Measurements from ENCODE around the gene HSP90AA1.
A peak's percentile ranks its signal among the peaks of the same experiment; 100 is the strongest.
"Not testable (repeated sequence)": the region's sequence is repeated elsewhere in the genome, so short reads cannot be mapped to it uniquely, and the experiment has no call there.

Gene HSP90AA1

DNA sequence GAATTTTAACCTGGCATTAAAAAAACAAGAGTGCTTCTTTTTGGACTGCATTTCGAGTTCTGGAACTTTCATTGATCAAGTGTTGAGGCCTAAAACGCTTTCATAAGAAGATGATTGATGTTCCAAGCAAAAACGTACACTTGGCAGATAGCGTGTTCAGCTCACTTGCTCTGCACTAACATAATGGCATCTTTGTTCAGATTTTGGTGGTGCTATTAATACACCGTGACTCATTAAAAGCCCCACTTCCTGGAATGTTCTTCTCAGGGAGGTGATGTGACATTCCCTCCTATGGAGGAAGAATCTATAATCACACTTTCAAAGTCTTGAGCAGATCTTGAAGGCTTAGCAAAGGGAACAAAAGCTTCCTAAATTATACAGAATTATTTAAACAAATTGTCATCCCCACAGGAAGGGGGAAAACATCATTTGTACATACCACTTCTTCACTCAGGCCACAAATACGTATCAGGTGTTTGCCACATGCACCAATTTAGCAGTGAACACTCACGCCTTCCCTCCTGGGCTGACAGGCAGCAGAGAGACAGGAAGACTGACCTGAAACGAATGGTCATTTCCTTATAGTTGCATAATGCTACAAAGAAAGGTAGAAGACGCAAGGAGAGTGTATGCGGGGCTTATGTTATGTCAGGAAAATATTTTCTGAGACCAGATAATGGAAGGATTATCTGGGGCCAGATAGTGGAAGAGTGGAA is 15.4 kb downstream of the HSP90AA1 start:
- DNase-seq (ENCODE audit: low read depth in 2 of 2) = no peak

GRCh38 chr14:102066041-102066451 is 20.8 kb downstream of the HSP90AA1 start:
- DNase-seq (ENCODE audit: low read depth in 2 of 2) = no peak

- DNase-seq (ENCODE audit: low read depth in 2 of 2) = not testable (repeated sequence)
Measured at GRCh38 chr14:102064590-102064989, 22.3 kb downstream of the HSP90AA1 start.

DNA sequence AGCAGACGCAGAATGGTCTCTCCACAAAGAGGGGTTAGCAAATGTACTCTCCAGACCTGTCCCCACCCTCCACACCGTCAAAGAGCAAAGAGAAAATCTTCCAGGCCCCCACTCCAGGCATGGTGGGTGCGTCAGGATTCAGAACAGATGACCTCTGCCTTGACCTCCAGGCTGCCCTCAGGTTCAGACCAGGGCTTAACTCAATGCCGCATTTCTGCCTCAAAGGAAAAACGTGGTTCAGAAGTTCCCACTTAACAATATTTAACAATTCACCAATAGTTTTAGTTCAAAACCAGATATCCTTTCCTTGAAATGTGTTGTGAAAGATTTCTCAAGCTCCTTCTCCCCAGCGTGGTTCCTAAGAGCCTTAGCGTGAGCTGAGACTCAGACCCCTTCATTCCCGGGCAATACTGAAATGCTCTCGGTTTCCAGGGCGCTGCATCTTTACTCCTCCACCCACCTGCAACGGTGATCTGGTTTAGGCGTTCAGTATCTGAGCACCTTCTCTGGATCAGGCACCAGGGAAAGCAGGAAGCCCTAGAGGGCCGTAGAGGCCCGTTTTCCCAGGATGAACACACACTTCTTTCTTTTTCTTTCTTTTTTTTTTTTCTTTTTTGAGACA is 22.9 kb downstream of the HSP90AA1 start:
- DNase-seq (ENCODE audit: low read depth in 2 of 2) = no peak

GRCh38 chr14:102063109-102063807 is 23.6 kb downstream of the HSP90AA1 start:
- peak; percentile 39 to 46 for DNase-seq (ENCODE audit: low read depth in 2 of 2)

DNA sequence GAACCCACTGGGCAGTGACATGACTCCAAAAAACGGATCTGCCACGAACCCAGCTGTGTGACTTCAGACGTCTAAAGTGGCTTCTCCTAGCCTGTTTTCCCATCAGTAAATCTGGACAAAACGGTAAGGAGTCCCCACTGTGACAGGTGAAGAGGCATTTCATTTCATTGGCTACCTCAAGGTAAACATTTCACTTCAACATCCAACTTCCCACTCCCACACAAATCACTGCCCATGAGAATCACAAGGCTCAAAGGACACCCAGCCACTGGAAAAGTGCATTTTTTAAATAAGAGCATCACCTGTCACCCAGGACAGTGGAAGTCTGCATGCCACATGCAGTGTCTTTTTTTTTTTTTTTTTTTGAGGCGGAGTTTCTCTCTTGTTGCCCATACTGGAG is 27.9 kb downstream of the HSP90AA1 start:
- no peak for DNase-seq (ENCODE audit: low read depth in 2 of 2)

DNA sequence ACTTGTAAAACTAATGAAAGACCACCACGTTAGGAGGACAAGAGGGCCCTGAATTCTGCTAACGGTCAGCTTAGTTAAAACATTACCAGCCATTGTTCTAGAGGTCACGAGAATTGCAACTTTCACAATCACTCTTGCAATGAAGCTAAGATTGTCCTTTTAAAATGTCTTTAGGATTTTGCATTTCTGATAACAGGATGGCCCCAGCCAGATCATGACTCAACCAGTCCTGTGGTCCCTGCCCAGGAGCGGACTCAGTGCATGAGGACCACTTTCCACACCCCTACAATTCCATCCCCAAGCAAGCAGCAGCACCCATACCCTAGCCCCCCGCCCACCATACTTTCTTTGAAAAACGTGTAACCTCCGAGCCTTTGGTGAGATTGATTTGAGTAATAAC is 28.7 kb downstream of the HSP90AA1 start:
- DNase-seq (ENCODE audit: low read depth in 2 of 2) = no peak

- no peak for DNase-seq (ENCODE audit: low read depth in 2 of 2)
Measured at GRCh38 chr14:102057480-102058114, 29.2 kb downstream of the HSP90AA1 start.

GRCh38 chr14:102056694-102057442 is 30.0 kb downstream of the HSP90AA1 start:
- no peak for DNase-seq (ENCODE audit: low read depth in 2 of 2)

- no peak for DNase-seq (ENCODE audit: low read depth in 2 of 2)
Measured at GRCh38 chr14:102055181-102055901, 31.5 kb downstream of the HSP90AA1 start.

DNA sequence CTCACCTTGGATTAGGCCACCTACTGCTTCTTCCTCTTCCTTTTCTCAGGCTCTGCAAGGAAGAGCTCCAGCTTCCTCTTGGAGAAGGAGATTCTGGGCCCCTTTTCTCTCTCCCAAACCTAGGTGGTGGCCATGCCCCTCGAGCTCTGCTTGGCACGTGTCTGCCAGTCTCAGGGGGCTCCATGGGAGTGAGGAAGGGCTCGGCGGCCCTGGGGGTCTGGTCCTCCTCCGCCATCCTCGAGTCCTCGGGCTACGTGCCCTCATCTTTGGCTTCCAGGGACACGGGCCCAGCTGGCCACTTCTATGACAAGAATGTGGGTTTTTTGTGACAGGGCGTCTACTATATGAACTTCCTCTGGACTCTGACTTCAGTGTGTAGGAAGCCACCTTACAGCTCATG is 34.3 kb downstream of the HSP90AA1 start:
- no peak for DNase-seq (ENCODE audit: low read depth in 2 of 2)

DNA sequence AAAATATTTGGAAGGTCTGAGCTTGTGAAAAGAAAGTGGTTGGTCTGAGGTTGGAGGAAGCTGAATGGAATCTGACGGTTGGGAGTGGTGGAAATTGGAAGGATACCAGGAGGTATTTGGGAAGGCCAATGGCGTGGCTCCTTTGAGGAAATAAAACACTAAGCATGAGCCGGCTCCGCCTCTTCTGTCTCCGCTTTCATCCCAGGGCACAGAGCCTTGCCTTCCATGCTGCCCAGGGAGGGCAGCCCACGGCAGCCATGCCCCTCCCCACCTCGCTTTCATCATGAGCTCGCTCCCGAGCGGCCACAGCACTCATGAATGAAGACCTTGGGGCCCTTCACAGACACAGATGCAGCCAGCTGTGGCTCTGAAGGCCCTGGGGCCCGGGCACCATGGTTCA is 36.2 kb downstream of the HSP90AA1 start:
- DNase-seq (ENCODE audit: low read depth in 2 of 2) = no peak

- no peak for DNase-seq (ENCODE audit: low read depth in 2 of 2)
Measured at GRCh38 chr14:102050026-102050405, 36.8 kb downstream of the HSP90AA1 start.

DNA sequence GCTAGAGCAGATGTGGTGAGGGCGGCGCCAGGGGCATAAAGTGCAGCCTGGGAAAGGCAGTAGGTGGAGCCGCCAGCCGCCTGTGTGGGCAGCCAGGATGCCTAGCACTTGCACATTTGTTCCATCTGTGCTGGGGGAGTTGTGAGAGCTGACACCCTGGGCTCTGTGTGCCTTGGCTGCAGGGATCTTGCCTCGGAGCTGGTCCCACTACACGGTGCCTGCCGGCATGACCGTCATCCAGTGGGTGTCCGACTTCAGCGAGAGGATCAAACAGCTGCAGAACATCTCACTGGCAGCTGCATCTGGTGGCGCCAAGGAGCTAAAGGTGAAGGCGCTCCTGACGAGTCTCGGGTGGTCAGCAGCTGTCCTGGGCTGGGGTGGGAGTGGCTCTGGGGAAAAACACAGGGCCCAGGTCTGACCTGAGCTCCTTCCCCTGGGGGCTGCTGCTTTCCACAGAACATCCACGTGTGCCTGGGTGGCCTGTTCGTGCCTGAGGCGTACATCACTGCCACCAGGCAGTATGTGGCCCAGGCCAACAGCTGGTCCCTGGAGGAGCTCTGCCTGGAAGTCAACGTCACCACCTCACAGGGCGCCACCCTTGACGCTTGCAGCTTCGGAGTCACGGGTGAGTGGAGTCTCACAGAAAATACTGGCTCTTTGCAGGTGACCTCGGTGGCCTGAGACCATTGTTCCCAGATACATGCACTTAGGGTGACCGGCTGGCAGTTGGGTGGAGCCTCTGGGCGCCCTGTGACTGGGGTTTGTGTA is 37.4 kb downstream of the HSP90AA1 start:
- DNase-seq (ENCODE audit: low read depth in 2 of 2) = no peak

DNA sequence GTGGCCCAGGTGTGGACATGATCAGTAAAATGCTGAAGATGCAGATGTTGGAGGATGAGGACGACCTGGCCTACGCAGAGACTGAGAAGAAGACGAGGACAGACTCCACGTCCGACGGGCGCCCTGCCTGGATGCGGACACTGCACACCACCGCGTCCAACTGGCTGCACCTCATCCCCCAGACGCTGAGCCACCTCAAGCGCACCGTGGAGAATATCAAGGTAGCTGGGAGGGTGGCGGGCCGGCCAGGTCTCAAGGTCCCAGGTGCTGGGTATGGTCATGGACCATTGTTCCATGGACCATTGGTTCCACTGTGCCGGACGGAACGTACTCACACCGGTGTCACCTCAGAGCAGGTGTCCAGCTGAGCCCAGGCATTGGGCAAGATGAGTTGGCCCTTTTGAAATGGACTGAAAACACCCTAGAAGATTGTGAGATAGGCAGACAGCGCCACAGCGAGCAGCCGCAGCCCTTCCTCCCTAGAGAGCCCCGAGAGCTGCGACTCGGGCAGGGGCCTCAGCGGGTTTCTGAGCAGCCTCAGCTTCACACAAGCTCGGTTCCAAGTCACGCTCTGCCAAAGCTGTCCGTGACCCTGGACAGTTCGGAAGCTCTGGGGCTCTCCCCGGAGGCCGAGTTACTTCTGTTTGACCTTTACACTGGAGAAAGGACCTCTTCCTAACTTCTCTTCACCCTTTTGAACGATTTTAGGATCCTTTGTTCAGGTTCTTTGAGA is 38.9 kb downstream of the HSP90AA1 start:
- no peak for DNase-seq (ENCODE audit: low read depth in 2 of 2)

DNA sequence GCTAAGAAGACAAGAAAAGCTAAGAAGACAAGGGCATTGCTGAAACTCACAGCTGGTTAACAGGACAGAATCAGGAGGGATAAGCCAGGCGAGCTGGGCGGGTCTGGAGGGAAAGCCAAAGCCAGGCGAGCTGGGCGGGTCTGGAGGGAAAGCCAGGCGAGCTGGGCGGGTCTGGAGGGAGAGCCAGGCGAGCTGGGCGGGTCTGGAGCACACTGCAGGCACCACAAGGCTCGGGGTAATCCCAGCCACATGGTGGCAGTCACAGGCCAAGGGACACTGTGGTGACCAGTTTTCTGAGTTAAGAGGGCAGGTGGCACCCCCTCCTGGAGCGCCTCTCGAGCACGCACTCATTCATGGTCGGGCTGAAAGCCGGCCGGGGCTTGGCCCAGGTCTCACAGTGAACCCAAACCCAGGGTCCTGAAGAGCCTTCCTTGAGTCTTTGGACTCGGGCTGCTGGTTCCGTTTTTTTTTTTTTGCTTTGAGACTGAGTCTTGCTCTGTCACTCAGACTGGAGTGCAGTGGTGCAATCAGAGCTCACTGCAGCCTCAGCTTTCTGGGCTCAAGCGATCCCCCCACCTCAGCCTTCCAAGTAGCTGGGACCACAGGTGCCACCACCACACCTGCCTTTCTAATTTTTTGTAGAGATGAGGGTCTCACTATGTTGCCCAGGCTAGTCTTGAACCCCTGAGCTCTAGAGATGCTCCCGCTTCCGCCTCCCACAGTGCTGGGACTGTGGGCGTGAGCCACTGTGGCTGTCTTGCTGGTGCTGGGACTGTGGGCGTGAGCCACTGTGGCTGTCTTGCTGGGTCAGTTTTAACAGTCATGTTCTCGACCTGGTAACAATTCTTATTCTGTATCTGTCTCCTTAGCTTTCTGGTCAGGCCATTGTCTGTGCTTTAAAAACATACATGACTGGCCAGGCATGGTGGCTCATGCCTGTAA is 40.2 kb downstream of the HSP90AA1 start:
- no peak for DNase-seq (ENCODE audit: low read depth in 2 of 2)

DNA sequence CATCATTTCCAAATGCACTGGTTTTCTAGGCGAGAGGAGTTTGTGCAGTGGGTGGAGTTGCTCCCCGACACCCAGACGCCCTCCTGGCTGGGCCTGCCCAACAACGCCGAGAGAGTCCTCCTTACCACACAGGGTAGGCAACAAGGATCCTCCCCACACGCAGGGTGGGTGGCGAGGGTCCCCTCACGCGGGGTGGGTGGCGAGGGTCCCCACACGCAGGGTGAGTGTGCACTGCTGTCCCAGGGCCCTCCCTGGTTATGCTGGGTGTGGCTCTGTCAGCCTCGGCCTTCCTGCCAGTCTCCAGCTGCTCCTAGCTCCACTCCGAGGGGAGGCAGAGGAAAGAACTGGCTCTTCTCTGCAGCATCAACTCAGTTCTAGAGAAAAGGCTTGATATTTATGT is 42.3 kb downstream of the HSP90AA1 start:
- no peak for DNase-seq (ENCODE audit: low read depth in 2 of 2)

DNA sequence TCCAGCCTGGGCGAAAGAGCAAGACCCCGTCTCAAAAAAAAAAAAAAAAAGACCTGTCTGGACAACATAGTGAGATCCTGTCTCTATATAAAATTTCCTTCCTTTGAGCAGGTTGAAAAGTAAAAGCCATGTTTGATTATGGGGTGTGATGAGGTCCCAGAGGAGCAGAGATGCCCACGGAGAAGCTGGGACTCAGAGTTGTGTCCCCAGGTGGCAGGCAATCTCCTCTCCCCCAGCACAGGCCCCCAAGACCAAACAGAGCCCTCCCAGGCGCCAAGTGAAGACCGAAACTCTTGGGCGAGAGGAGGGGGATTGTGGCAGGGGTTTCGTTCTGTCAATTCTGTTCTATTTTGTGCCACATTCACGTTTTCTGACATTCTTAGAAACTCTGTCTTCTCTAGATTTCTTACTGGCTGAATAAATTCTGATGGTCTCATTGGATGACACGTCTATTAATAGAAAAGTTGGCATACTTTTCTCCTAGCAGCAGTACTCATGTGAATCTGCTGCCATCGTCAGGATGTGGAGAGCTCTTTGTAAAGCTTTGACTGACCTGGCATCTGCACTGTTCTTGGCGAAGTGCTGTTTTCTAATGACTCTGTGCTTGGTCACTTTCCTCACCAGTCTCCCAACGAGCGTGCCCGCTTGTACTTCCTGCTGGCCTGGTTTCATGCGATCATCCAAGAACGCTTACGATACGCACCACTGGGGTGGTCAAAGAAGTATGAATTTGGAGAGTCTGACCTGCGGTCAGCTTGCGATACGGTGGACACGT is 43.4 kb downstream of the HSP90AA1 start:
- DNase-seq (ENCODE audit: low read depth in 2 of 2) = no peak

Data from stimulated activated CD8-positive, alpha-beta memory T cell treated with anti-CD3 and anti-CD28 coated beads, Interleukin-7, amount 100 ng/mL, for 1 hour (primary cell).